HG03095 (cell line): ENCODE measurements around the gene FAM168A.
A peak's percentile ranks its signal among the peaks of the same experiment; 100 is the strongest.

Experiments
- ATAC-seq: cut with Tn5 transposase; IDR thresholded peaks from one replicate; pipeline ENCODE4 v1.9.1; 2021; ENCODE audit warnings: moderate library complexity; ENCODE audit not compliant: unreplicated experiment

The FAM168A gene

DNA sequence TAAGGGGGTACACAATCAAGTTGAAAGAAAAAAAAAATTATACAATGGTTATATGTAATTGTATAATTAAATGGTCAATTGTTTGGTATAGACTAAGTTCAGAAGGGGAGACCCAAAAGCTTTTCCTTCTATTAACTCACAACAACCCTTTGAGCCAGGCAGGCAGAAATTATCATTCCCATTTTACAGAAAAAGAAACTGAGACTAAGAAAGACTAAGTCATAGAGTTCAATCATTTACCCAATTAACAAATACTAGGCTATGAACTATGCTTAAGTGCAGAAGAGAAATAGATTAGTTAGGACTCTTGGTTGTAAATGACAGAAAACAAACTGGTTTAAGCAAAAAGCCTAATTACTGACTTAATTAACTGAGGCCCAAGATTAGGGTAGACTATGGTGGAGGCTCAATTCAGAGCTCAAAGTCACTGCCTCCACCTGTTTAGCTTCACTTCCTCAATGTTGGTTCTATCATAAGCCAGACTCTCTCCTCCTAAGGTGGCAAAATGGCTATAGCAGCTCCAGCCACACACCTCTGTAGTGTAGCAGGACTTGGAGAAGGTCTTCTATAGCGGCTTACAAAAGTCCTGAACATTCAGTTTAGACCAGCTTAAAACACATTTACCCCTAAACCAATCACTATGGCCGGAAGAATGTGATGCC lies 34.2 kb downstream of the FAM168A start:
- ATAC-seq: no peak

DNA sequence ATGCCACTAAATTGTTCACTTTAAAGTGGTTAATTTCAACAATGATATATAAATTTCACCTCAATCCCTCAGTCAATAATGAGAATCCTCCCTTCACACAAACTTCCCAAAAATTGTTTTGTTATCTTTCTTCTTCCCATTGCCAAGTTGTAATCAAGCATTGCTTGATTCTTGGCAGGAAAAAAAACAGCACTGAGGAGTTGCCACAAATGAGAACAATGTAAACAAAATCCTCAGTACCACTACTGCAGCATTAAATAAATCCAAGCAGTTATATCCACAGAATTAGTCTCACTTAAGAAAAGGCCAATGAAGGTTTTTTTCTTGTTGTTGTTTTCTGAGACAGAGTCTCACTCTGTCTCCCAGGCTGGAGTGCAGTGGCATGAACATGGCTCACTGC lies 38.2 kb downstream of the FAM168A start:
- no peak for ATAC-seq

DNA sequence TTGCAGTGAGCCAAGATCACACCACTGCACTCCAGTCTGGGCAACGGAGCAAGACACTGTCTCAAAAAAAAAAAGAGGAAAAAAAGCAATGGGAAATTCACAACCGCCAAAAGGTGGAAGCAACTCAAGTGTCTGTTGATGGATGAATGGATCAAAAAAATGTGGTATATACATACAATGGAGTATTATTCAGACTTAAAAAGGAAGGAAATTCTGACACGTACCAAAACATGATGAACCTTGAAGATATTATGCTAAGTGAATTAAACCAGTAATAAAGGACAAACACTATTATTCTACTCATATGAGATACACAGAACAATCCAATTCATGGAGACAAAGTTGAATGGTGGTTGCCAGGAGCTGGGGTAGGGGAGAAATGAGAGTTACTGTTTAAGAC lies 40.9 kb downstream of the FAM168A start:
- ATAC-seq: no peak

DNA sequence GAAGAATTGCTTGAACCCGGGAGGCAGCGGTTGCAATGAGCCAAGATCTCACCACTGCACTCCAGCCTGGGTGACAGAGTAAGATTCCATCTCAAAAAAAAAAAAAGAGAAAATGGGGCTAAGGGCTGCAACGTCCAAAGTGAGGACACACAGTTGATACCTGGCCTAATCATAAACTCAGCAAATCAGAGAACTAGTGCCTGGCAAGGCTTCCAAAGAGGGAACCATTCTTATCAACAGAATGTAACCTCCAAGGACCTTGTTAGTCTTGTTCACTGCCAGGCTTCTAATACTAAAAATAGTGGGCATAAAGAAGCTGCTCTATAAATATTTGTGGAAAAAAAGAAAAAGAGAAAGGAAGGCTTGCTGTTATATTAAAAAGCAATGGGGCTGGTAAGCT lies 42.3 kb downstream of the FAM168A start:
- no peak for ATAC-seq

DNA sequence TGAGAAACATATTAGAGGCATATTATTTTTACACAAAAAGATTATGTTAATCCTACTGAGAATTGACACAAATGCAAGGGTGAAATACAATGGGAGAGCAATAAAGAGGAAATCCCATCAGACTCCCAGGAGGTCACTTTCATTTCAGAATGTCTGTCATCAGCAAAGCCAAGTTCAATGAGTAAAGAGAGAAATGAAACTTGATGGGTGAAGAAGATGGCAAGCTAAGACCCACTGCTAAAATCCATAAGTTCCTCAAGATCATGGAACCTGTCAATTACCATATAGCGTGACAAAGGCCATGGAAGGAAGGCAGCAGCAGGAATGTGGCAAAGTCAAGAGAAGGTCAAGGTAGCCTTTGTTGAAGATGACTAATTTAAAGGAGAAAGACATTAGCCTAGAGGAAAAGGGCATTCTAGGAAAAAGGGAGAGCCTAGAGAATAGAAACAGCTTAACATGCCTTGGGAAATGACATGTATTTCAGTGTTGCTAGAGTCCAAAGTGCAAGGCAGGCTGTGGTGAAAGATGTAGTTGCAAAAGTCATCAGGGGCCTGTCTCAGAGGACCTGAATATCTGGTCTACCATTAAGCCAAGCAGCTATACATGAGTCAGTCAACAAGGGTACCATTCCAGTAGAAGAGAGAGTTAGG lies 43.1 kb downstream of the FAM168A start:
- no peak for ATAC-seq

DNA sequence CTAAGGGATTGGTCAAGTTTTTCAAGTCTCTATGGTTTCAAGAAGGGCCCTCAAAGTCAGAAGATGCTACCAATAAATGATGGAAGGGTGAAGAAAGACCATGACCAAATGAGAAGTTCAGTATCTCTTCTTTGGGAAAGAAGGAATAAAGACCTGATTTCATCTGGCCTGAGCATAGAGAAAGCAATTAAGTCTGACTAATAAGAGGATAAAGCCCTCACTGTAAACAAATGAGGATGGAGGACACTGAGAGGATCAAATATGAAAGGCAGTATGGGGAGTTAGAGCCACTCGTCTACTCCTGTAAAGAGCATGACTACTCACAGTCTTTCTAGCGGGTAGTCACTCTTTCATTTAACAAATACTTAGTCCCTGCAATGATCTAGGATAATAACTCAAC lies 44.6 kb downstream of the FAM168A start:
- no peak for ATAC-seq

DNA sequence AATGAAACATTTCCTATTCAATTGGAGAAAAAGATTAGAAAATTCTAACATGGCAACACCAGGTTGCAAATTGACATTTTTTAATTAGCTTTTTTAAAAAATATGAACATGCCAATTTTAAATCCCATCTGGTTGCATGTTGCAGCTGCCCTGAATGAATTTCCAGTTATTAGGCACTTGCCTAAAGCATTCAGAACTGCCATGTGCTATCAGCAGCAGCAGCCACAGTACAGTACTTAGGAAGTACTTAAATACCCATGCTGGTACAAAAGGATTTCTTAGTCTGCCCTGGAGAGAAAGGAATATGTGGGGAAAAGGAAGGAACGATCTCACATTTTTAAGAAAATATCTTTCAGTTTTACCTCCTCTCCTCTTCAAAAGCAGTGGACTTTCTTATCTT lies 46.2 kb downstream of the FAM168A start:
- no peak for ATAC-seq

DNA sequence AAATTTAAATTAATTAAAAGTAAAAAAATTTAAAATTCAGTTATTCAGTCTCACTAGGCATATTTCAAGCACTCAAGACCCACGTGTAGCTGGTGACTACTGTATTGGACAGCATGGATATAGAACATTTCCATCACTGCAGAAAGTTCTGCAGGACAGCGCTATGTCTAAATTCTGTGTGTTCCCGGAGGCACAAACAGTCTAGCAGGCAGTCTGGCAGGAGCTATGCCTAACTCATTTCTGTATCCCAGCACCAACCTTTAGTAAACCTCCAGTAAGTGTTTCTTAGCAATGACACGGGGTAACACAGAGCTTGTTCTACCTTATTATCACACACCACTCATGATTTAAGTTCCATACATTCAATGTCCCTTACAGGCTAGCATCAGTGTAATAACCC lies 48.5 kb downstream of the FAM168A start:
- no peak for ATAC-seq

DNA sequence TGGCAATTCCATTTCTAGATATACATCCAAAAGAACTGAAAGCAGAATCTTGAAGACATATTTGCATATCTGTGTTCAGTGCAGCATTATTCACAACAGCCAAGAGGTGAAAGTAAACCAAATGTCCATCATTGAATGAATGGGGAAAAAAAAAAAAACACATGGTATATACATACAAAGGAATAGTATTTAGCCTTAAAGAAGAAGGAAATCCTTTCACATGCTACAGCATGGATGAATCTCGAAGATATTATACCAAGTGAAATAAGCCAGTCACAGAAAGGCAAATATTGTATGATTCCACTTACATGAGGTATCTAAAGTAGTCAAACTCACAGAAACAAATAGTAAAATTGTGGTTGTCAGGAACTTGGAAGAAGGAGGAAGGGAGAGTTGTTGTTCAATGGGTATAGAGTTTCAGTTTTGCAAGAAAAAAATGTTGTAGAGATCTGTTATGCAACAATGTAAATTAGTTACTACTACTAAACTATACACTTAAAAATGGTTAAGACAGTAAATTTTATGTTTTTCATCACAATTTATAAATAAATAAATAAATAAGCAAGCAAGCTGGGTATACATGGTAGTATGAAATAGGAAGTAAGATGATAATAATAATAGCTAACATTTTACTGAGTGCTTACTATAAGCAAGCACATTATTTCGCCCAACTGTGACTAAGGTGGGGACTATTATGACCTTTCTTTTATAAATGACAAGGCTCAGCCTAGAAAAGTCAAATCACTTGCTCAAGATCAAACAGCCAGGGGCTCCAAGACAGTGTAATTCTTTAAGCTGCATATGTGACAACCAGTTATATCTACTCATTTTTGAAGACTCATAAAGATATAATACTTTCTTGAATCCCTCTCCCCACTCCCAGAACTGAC lies 50.0 kb downstream of the FAM168A start:
- no peak for ATAC-seq

DNA sequence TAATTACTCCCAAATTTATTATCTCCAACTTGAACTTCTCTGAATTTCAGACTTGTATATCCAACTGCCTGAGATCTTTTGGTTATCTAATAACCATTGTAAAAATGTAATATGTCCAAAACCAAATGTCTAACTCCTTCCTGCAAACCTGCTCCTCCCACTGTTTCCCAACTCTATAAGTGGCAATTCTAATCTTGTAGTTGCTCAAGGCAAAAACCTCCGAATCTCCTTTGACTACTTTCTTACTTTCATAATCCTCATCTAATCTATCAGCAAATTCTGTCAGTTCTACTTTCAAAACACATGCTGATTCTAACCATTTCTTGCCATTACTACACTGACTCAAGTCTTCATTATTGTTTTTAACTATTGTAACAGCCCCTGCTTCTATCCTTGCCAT lies 55.7 kb downstream of the FAM168A start:
- no peak for ATAC-seq

DNA sequence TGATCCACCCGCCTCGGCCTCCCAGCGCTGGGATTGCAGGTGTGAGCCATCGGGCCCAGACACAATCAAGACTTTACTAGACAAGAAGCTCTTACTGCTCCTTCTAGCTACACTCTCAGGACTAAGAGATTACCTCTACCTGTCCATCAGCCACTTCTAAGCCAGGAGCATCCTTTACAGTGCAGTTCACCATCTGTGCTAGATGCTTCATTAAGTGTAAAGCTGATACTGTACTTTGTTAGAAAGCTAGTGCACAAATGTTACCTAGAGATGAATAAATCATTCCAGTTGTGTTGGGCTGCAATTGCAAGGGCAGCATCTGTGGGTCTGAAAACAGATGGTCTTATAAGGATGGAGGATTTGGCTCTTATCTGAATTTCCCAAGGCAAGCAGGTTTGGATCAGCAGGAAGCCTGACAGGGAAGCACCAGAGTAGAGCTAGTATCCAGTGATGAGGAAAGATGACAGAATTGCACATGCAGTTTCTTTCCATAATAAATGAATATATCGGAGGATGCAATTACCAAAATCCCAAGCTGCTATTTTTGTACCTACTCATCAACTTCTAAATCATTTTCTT lies 58.3 kb downstream of the FAM168A start:
- ATAC-seq: no peak

DNA sequence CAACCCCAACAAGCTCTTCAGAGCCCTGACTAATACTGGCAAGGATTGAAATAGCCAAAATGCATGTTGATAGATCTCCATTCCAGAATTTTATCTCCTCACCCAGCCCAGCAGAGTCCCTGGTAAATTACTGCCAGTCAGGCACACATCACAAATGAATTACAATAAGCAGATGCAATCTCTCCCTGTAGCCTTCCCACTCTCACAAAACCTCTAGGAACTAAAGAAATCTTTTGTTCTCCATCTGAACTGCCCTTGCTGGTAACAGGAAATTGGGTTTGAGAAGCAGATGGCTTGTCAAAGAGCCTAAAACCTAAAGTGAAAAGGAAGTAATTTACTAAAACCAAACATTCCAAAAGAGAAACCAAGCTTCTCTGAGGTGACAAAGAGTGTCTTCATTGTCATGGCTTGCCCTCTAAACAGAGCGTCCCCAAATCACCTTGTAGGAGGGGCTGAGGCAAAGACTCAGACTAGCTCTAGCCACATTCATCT lies 59.5 kb downstream of the FAM168A start:
- ATAC-seq: peak; percentile 66

DNA sequence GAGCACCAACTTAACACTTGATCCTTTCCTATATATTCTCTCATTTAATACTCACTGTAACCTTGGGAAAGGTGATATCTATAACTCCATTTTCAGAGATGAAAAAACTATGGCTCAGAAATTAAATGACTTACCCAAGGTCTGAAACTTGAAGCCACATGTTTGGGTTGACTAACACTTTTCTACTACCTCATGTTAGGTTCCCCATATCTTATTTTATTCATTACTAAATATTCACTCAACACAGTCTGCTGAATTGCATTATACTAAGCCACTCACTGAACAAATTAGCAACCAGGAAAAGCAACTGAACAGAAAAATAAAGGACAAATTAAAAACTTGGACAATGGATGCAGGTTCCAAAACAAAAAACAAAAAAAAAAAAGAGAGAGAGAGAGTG lies 59.9 kb downstream of the FAM168A start:
- no peak for ATAC-seq

DNA sequence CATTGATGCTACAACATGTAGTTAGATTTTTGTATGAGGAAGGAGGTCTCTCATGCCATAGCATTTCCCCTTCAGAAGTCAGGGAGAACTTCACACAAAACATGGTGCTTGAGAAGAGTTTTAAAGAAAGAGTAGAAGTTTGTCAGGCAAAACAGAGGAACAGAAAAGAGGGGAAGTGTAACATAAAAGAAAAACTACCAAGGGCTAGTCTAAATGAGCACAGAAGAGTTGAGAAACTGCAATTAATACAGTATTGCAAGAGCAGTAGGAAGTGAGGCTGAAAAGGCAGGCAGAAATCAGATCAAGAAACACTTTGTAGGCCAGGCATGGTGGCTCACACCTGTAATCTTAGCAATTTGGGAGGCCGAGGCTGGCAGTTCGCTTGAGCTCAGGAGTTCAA lies 61.0 kb downstream of the FAM168A start:
- no peak for ATAC-seq

DNA sequence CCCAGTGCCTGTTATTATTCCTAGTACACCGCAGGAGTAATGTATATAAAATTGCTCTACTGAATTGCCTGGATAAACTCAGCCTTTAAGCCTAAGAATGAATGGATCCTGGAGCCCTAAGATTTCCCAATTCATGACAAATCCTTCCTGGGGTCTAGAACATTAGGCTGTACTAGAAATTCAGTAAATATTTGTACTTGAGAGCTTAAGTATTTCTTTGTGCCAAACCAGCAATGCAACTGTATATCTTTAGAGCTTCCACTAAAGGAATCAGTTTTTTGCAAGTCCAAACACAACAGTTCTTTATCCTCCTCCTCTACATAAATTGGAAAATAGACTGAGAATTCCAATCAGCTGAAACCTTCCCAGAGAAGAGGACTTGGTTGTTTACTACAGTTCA lies 65.6 kb downstream of the FAM168A start:
- ATAC-seq: no peak

DNA sequence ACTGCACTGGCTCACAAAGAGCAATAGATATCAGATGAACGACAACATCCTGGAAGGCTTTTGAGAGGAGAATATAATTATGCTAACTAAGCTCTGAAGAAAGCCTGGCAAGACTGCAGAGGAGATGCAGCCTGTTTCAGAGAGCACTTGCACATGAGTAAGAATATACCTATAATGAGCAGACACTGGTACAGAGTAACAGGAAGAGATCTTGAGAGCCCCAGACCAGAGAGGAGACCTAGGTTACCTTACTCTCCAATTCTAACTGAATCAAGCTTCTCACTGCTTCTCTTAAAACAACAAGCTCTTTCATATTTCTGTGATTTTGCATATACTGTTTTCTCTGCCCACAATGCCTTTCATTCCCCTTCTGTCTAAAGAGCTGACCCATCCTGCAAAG lies 66.5 kb downstream of the FAM168A start:
- no peak for ATAC-seq

DNA sequence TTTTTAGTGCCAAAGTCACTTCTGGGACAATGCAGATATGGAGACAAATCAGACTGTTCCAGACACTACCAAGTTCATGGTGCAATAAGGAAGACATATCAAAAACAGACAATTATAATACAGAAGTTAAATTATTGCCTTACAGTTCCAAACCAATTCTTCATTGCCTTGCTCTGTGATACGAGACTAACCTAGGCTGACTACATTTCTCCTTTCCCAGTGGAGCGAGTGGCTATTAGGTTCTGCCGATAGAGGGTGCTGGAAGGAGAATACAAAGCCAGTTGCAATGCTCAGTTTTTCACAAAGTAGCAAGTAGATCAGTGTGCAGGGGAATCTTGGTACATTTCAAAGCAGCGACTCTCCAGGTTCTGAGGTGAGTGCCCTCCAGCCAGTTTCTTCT lies 67.8 kb downstream of the FAM168A start:
- no peak for ATAC-seq

DNA sequence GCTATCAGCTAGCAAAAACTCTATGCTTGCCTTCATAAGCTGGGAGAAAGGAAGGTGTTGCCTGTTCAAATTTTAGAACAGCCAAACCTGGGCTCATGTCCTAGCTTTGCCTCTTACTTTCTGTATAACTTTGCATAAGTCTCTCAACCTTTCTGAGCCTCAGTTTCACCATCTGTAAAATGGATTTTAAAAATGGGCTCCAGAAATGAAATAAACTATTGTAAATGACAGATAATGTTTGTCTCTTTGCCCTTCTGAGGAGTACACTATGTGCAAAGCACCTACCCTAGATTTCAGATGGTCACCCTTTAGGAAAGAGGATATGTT lies 68.7 kb downstream of the FAM168A start:
- no peak for ATAC-seq

DNA sequence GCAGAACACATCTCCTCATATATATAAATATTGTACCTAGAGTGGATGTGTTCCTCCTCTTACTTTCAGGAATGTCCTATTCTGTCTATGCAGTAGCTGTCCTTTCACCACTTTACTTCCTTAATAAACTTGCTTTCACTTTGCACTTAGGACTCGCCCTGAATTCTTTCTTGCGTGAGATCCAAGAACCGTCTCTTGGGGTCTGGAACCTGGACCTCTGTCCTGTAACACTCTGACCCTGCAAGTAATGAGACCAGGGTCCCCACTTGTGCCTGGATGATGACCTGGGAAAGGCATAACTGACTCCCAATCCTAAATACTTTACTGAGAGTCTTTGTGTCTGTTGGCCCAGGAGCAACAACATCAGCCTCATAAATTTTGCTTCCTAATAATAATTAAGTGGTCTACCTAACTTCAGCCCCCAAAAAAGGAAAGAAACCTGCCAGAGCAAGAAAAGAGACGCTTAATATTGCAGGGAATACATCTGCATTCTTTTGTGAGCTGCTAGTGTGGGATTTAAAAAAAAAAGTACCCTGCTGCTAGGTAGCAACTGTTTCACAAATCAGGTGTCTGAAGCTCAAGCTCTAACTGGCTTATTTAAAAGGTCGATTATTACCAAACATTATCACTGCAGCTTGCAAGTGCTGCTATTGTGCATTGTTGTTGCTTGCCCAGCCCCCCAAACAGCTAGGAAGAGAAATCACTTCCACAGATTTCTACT lies 69.3 kb downstream of the FAM168A start:
- ATAC-seq: no peak

DNA sequence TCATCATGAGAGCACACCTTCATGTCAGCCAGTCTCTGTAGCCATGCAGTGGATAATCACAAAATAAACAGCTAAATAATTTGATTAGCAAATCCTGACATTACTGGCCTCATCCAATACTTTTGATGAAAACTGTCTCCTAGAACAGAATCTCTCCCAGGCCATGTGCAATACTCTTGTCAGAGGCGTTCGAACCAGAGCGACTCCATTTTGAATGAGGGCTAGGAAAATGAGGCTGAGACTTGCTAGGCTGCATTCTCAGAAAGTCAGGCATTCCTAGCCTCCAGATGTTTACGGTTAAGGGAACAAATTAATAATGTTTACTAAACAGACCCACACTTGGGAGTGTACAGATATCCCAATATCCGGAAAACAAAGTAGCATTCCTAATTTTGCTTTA lies 69.9 kb downstream of the FAM168A start:
- no peak for ATAC-seq

DNA sequence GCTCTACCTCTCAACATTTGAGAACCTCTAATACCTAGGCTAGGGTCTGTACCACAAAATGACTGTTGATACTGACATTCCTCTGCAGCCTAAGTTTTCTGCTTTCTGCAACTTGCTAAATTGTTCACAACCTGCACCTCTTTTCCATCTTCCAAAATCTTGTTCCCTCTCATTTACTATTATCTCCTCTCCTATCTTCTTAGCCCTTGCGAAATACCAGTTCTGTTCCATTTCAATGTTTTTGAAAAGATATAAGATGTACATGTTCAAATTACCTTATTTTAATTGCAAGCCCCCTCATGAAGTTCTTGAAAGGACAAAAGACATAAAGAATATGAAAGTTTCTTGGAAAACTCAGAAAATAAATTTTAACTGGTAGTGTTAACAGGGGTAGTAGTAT lies 72.3 kb downstream of the FAM168A start:
- ATAC-seq: no peak
